HPDE6-E6E7 (cell line): Measurements from ENCODE around the gene DDX53.

Experiments used
- DNase-seq: peaks from one replicate; pipeline ENCODE4 v3.0.0; 2011; ENCODE audit warnings: missing footprints; ENCODE audit errors: extremely low spot score

DDX53 gene

DNA sequence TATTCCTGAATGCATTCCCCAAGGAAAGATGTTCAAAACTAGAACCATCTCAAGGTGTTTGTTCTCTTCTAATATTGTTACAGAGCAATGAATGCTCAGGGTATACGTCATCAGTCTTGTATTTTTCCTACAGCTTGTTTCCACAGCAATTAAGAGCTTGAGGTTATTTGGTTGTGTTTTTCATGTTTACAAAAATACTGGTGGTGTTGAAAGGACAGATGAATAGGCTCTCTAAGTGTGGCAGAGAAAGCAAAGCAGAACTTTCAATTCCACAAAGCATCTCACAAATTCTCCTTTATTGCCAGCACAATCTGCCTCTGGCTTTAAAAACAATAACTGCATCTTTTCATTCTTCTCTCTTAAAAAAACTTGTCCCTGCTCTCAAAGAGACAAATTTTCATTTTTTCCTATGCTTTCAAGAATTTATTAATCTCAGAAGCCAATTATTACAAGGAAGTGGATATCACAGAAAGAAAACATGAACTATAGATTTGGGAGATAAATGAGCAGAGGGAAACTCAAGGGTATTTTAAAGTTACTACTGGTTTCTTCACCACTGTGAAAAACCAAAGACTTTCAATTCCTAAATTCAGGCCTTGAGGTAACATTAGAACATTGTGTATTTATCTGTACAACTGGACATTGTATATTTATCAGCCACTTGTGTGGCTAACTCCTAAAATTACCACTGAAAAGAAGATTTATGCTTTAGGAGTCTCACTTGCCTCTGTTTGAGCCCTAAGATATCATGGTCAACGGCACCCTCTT lies 49.2 kb downstream of the DDX53 start:
- no peak for DNase-seq

DNA sequence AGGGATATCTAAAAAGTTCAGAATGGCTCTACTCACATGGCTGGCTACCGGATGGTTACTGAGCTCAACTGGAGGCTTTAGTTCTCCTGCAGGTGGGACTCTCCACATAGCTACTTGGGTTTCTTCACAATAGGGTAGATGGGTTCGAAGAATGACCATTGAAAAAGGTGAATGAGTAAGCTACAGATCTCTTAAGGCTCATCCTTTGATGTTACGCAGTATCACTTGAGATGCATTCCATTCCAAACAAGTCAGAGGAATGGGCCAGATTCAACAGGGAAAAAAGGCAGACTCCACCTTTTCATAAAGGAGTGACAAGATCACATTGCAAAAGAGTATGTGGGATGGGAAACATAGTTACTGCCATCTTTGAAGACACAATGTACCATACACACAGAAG lies 52.6 kb downstream of the DDX53 start:
- DNase-seq = no peak
